H1 (cell line): ENCODE measurements around the gene PTCRA.

Source experiments
- ASH2L ChIP-seq: fragments of 200-600, 300-600 bp; sonication (generic); IDR thresholded peaks from one replicate; pipeline ENCODE4 v1.7.1; 2017; ENCODE audit warnings: low read length
- CEBPB ChIP-seq: IDR thresholded peaks from 2 replicates; pipeline ENCODE4 v1.6.1; 2012; ENCODE audit warnings: low read depth, low read length
- CHD1 ChIP-seq: IDR thresholded peaks from 2 replicates; pipeline ENCODE4 v1.6.1; 2012; ENCODE audit warnings: low read depth, low read length, improper control_type of control experiment
- EGR1 ChIP-seq: IDR thresholded peaks from 2 replicates; pipeline ENCODE4 v1.6.1; 2011; ENCODE audit warnings: low read depth, low read length, borderline replicate concordance
- EP300 ChIP-seq, 2 experiments: IDR thresholded peaks; 1 replicate in 1 of 2; 2 replicates in 1 of 2; pipeline ENCODE4 v1.6.1; 2011 to 2012; ENCODE audit warnings: low read depth in 2 of 2, low read length in 2 of 2, mild to moderate bottlenecking in 2 of 2, borderline replicate concordance in 1 of 2, inconsistent platforms in 1 of 2, moderate library complexity in 1 of 2
- EZH2 ChIP-seq: fragments of 200-600 bp; sonication (generic); IDR thresholded peaks from 2 replicates; pipeline ENCODE4 v1.7.1; 2012; ENCODE audit warnings: low read depth, mild to moderate bottlenecking, moderate library complexity, low read length, inconsistent platforms; ENCODE audit not compliant: severe bottlenecking
- FOSL1 ChIP-seq: IDR thresholded peaks from 2 replicates; pipeline ENCODE4 v1.6.1; 2011; ENCODE audit warnings: mild to moderate bottlenecking, low read depth, low read length, moderate library complexity; ENCODE audit not compliant: insufficient read depth
- JUN ChIP-seq: IDR thresholded peaks from 2 replicates; pipeline ENCODE4 v1.6.1; 2011; ENCODE audit warnings: low read depth, mild to moderate bottlenecking, improper control_type of control experiment, low read length
- POLR2A ChIP-seq, 2 experiments: IDR thresholded peaks; 1 replicate in 1 of 2; 2 replicates in 1 of 2; pipeline ENCODE4 v1.6.1; 2011; ENCODE audit warnings: low read depth in 2 of 2, low read length in 2 of 2, mild to moderate bottlenecking in 2 of 2; ENCODE audit errors: control extremely low read depth in 1 of 2
- RAD21 ChIP-seq, 2 experiments: IDR thresholded peaks in 1 of 2; conservative IDR thresholded peaks in 1 of 2; 2 replicates each; pipeline ENCODE4 v1.6.1; 2011; ENCODE audit warnings: low read depth in 2 of 2, low read length in 2 of 2, improper control_type of control experiment in 1 of 2, inconsistent platforms in 1 of 2, mild to moderate bottlenecking in 1 of 2, moderate library complexity in 1 of 2
- RBBP5 ChIP-seq: IDR thresholded peaks from 2 replicates; pipeline ENCODE4 v1.7.1; 2012; ENCODE audit warnings: low read depth, mild to moderate bottlenecking, inconsistent platforms, low read length, moderate library complexity, borderline replicate concordance
- ZNF274 ChIP-seq: IDR thresholded peaks from 2 replicates; pipeline ENCODE4 v1.7.0; 2012; ENCODE audit warnings: low read length, borderline replicate concordance; ENCODE audit errors: extremely low read depth
- TF ChIP-seq, protein P1 (sequence below), 3 experiments: IDR thresholded peaks; 1 replicate in 2 of 3; 2 replicates in 1 of 3; pipeline versions ENCODE4 v1.5.1 to v1.6.1; 2011; ENCODE audit warnings: low read length in 3 of 3, mild to moderate bottlenecking in 3 of 3, inconsistent platforms in 2 of 3, low read depth in 1 of 3, moderate library complexity in 1 of 3; ENCODE audit not compliant: insufficient read depth in 1 of 3; ENCODE audit errors: control extremely low read depth in 1 of 3
- TF ChIP-seq, protein P2 (sequence below): IDR thresholded peaks from 2 replicates; pipeline ENCODE4 v1.6.1; 2011; ENCODE audit warnings: low read depth, mild to moderate bottlenecking, low read length; ENCODE audit not compliant: insufficient read depth

DNA sequence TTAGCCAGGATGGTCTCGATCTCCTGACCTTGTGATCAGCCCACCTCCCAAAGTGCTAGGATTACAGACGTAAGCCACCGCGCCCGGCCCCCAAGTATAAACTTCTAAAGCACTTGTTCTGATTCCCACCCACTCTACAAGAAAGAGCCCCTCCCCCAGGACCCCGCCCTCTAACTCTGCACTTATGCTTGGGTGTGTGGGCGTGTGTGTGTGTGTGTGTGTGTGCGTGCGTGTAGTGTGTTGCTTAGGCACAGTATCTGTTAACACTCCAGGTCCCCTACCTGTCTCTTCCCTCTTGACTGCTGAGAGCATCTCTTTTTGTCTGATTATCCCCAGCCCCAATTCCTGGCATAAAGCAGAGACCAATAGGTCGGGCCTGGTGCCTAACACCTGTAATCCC lies 6.0 kb upstream of the PTCRA start:
- TF ChIP-seq POLR2A (IDR thresholded peaks at IDR 0.05; ENCODE audit: control extremely low read depth in 1 of 2, low read depth in 2 of 2, low read length in 2 of 2), result no peak
- TF ChIP-seq EP300 (IDR thresholded peaks at IDR 0.05; ENCODE audit: borderline replicate concordance in 1 of 2, low read depth in 2 of 2, low read length in 2 of 2), result no peak
- no peak for TF ChIP-seq ZNF274
- TF ChIP-seq ASH2L, result no peak
- no peak for TF ChIP-seq EGR1
- no peak for TF ChIP-seq RAD21 (IDR thresholded peaks at IDR 0.05 in 1 of 2, conservative IDR thresholded peaks at IDR 0.05 in 1 of 2; ENCODE audit: low read depth in 2 of 2, low read length in 2 of 2)
- TF ChIP-seq CEBPB, result no peak
- TF ChIP-seq FOSL1, result no peak
- no peak for TF ChIP-seq RBBP5
- TF ChIP-seq, protein P1, sequence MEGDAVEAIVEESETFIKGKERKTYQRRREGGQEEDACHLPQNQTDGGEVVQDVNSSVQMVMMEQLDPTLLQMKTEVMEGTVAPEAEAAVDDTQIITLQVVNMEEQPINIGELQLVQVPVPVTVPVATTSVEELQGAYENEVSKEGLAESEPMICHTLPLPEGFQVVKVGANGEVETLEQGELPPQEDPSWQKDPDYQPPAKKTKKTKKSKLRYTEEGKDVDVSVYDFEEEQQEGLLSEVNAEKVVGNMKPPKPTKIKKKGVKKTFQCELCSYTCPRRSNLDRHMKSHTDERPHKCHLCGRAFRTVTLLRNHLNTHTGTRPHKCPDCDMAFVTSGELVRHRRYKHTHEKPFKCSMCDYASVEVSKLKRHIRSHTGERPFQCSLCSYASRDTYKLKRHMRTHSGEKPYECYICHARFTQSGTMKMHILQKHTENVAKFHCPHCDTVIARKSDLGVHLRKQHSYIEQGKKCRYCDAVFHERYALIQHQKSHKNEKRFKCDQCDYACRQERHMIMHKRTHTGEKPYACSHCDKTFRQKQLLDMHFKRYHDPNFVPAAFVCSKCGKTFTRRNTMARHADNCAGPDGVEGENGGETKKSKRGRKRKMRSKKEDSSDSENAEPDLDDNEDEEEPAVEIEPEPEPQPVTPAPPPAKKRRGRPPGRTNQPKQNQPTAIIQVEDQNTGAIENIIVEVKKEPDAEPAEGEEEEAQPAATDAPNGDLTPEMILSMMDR (IDR thresholded peaks at IDR 0.05; ENCODE audit: control extremely low read depth in 1 of 3, insufficient read depth in 1 of 3, low read depth in 1 of 3, low read length in 3 of 3), result no peak
- TF ChIP-seq EZH2, result no peak
- TF ChIP-seq, protein P2, sequence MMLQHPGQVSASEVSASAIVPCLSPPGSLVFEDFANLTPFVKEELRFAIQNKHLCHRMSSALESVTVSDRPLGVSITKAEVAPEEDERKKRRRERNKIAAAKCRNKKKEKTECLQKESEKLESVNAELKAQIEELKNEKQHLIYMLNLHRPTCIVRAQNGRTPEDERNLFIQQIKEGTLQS, result no peak
- no peak for TF ChIP-seq CHD1
- TF ChIP-seq JUN, result no peak
